ENCODE data around the gene USPL1.

Gene USPL1

DNA sequence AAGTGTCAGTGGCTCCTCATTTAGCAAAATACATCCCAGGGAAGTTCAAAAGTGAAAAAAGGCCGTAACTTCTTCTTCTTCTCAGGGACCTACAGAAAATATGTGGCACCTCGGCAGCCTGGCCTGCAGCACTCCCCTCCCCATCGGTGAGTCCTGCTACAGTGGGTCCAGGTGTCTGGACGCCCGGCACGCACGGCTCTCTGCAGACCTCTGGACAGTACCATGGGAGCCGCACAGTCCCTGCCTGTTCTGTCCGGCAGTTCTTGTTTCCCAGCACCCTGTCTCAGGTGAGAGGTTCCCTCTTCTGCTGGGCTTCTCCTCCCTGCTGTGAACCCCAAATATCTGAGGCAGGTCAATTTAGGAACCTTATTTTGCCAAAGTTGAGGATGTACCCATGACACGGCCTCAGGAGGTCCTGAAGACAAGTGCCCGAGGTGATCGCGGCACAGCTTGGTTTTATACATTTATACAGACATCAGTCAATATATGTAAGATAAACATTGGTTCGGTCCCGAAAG lies 80.8 kb downstream of the USPL1 start:
- DNase-seq = no peak

DNA sequence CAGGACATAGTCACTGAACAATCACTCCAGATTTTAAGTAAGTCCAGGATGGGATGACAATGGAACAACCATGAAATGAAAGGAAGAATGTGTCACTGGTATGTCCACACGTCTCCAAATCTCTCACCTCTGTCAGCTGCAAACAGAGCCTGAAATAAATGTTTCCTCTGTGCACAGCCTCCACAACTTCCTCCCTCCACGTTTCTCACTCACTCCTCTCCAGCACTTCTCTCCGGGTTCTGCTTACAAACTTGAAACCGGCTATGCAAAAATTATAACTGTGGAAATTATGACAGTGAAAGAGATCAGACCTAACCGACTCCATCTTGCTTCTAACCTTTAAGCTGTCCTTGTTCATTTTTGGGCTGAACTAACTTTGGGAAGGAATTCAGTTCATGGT lies 82.6 kb downstream of the USPL1 start:
- DNase-seq = peak; percentile 47 to 59

DNA sequence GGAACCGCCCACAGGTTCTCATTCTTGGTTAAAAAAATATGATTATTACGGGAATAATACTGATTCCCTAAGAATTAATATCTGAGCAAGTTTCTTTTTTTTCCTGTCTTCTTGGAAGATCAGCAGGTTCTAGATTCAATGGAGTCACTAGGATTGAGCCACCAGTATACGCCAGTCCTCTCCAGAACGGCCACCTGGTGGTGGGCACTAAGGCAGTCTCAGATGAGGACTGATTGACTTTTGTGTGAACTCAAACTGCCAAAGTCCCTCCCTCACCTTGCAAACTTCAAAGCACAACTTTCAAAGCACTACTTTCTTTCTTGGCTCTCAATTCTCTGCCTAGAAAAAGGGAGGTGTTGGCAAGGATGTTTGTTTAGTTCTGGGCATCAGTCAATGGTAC lies 84.3 kb downstream of the USPL1 start:
- DNase-seq = no peak

DNA sequence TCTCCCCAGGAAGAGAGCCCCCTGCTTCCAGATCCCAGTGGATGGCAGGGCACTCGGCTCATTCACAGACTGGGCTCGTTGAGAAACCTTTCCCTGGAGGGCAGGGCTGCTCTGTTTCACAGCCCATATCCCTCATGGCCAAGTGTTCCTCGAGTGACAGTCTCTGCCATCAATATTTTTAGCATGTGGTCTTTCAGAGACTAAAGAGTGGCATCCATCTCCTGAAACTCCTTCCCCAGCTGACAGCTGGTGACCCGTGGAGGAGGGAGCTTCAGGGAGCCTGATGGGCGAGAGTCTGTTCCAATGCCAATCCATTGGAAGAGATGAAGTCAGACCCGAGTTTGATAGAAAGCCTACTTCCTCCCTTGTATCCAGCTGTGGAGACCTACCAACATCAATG lies 86.9 kb downstream of the USPL1 start:
- DNase-seq = no peak

DNA sequence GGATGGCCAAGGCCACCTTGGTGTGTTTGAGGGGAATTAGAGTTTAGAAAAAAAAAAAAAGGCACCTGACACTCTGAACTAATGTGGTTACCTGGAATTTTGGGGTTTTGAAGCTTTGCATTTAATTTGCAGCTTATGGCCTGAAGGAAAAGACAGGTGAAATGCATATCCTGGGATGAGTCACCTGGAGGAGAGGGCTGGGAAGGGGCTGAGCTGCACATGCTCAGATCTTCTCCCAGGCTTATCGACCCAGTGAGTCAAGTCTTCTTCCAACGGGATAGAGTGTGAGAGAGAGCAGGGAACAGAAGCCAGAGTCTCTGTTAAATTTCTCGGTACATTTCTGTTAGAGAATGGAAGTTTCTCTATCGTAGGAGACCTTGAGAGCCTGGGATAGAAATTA lies 88.0 kb downstream of the USPL1 start:
- no peak for DNase-seq

DNA sequence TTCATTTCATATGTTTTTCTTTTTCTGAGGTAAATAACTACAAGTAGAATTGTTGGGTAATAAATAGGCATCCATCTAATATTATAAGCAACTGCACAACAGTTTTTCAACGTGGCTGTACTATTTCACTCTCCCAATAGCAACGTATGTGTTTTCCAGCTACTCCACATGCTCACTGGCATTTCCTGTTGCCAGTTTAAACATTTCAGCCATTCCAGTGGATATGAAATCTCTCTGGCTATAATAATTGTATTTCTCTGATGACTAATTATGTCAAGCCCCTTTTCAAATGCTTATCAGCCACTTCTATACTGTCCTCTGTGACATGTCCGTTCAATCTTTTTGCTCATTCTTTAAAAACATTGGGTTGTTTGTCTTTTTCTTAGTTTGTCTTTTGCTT lies 90.8 kb downstream of the USPL1 start:
- DNase-seq = no peak

All from AML-193 (cell line).